ENCODE data around the gene SPATA13.

SPATA13 gene

GRCh38 chr13:24228852-24229458, 68.4 kb downstream of the SPATA13 start:
- peak; percentile 86 for DNase-seq (ENCODE audit: low read depth)
- Histone ChIP-seq H3K4me3 (ENCODE audit: low read length) (no peak overlapping the region), H3K36me3 (ENCODE audit: control insufficient read depth, insufficient read depth, low read length, severe bottlenecking) (peaks cover 3% of the 10 kb centered on the region), H3K9me3 (ENCODE audit: control insufficient read depth, low read length) (no peaks in the 10 kb centered on the region), H3K4me1 (ENCODE audit: control insufficient read depth, insufficient read depth, low read length) (peaks cover 12% of the 10 kb centered on the region), H3K9ac (ENCODE audit: low read length) (no peak overlapping the region), H3K27me3 (replicated peaks; ENCODE audit: control insufficient read depth, insufficient read depth, low read length) (no peaks in the 10 kb centered on the region)

GRCh38 chr13:24230428-24231072, 70.0 kb downstream of the SPATA13 start:
- H3K36me3 ChIP-seq (ENCODE audit: control insufficient read depth, insufficient read depth, low read length, severe bottlenecking): no peaks in the 10 kb centered on the region
- no peak overlapping the region for H3K4me3 ChIP-seq (ENCODE audit: low read length)
- H3K9ac ChIP-seq (ENCODE audit: low read length): no peak overlapping the region
- peaks cover 22% of the 10 kb centered on the region for H3K4me1 ChIP-seq (ENCODE audit: control insufficient read depth, insufficient read depth, low read length)
- no peaks in the 10 kb centered on the region for H3K27me3 ChIP-seq (replicated peaks; ENCODE audit: control insufficient read depth, insufficient read depth, low read length)
- no peaks in the 10 kb centered on the region for H3K9me3 ChIP-seq (ENCODE audit: control insufficient read depth, low read length)
- no peak for DNase-seq (ENCODE audit: low read depth)

- no peak for DNase-seq (ENCODE audit: low read depth)
These were observed 70.9 kb downstream of the SPATA13 start for GRCh38 chr13:24231377-24231776.

GRCh38 chr13:24232037-24232436, 71.5 kb downstream of the SPATA13 start:
- DNase-seq (ENCODE audit: low read depth): no peak

More at GRCh38 chr13:24231377-24231776, 70.9 kb downstream of the SPATA13 start:
- Histone ChIP-seq H3K9me3 (ENCODE audit: control insufficient read depth, low read length) (no peaks in the 10 kb centered on the region), H3K9ac (ENCODE audit: low read length) (no peak overlapping the region), H3K36me3 (ENCODE audit: control insufficient read depth, insufficient read depth, low read length, severe bottlenecking) (no peaks in the 10 kb centered on the region), H3K4me1 (ENCODE audit: control insufficient read depth, insufficient read depth, low read length) (peaks cover 22% of the 10 kb centered on the region), H3K4me3 (ENCODE audit: low read length) (no peak overlapping the region), H3K27me3 (replicated peaks; ENCODE audit: control insufficient read depth, insufficient read depth, low read length) (no peaks in the 10 kb centered on the region)

GRCh38 chr13:24232474-24232873, 72.0 kb downstream of the SPATA13 start:
- DNase-seq (ENCODE audit: low read depth): no peak

More at GRCh38 chr13:24232037-24232436, 71.5 kb downstream of the SPATA13 start:
- Histone ChIP-seq H3K27me3 (replicated peaks; ENCODE audit: control insufficient read depth, insufficient read depth, low read length) (no peaks in the 10 kb centered on the region), H3K4me1 (ENCODE audit: control insufficient read depth, insufficient read depth, low read length) (peaks cover 22% of the 10 kb centered on the region), H3K4me3 (ENCODE audit: low read length) (no peak overlapping the region), H3K9me3 (ENCODE audit: control insufficient read depth, low read length) (no peaks in the 10 kb centered on the region), H3K36me3 (ENCODE audit: control insufficient read depth, insufficient read depth, low read length, severe bottlenecking) (no peaks in the 10 kb centered on the region), H3K9ac (ENCODE audit: low read length) (no peak overlapping the region)

GRCh38 chr13:24233351-24233901, 72.9 kb downstream of the SPATA13 start:
- Histone ChIP-seq H3K4me1 (ENCODE audit: control insufficient read depth, insufficient read depth, low read length) (peaks cover 22% of the 10 kb centered on the region), H3K4me3 (ENCODE audit: low read length) (peak overlapping the region; percentile 75), H3K9ac (ENCODE audit: low read length) (peak overlapping the region; percentile 71), H3K9me3 (ENCODE audit: control insufficient read depth, low read length) (no peaks in the 10 kb centered on the region), H3K36me3 (ENCODE audit: control insufficient read depth, insufficient read depth, low read length, severe bottlenecking) (no peaks in the 10 kb centered on the region), H3K27me3 (replicated peaks; ENCODE audit: control insufficient read depth, insufficient read depth, low read length) (no peaks in the 10 kb centered on the region)
- peak; percentile 61 for DNase-seq (ENCODE audit: low read depth)

More at GRCh38 chr13:24232474-24232873, 72.0 kb downstream of the SPATA13 start:
- Histone ChIP-seq H3K9me3 (ENCODE audit: control insufficient read depth, low read length) (no peaks in the 10 kb centered on the region), H3K4me1 (ENCODE audit: control insufficient read depth, insufficient read depth, low read length) (peaks cover 22% of the 10 kb centered on the region), H3K27me3 (replicated peaks; ENCODE audit: control insufficient read depth, insufficient read depth, low read length) (no peaks in the 10 kb centered on the region), H3K36me3 (ENCODE audit: control insufficient read depth, insufficient read depth, low read length, severe bottlenecking) (no peaks in the 10 kb centered on the region), H3K9ac (ENCODE audit: low read length) (no peak overlapping the region), H3K4me3 (ENCODE audit: low read length) (no peak overlapping the region)

GRCh38 chr13:24234200-24234915, 73.8 kb downstream of the SPATA13 start:
- peaks cover 22% of the 10 kb centered on the region for H3K4me1 ChIP-seq (ENCODE audit: control insufficient read depth, insufficient read depth, low read length)
- H3K27me3 ChIP-seq (replicated peaks; ENCODE audit: control insufficient read depth, insufficient read depth, low read length): no peaks in the 10 kb centered on the region
- H3K9me3 ChIP-seq (ENCODE audit: control insufficient read depth, low read length): no peaks in the 10 kb centered on the region
- peak overlapping the region; percentile 71 for H3K9ac ChIP-seq (ENCODE audit: low read length)
- no peaks in the 10 kb centered on the region for H3K36me3 ChIP-seq (ENCODE audit: control insufficient read depth, insufficient read depth, low read length, severe bottlenecking)
- DNase-seq (ENCODE audit: low read depth): no peak
- H3K4me3 ChIP-seq (ENCODE audit: low read length): peak overlapping the region; percentile 75

- no peak overlapping the region for H3K9ac ChIP-seq (ENCODE audit: low read length)
- no peak for DNase-seq (ENCODE audit: low read depth)
- H3K9me3 ChIP-seq (ENCODE audit: control insufficient read depth, low read length): no peaks in the 10 kb centered on the region
- H3K4me3 ChIP-seq (ENCODE audit: low read length): no peak overlapping the region
- H3K27me3 ChIP-seq (replicated peaks; ENCODE audit: control insufficient read depth, insufficient read depth, low read length): no peaks in the 10 kb centered on the region
- no peaks in the 10 kb centered on the region for H3K36me3 ChIP-seq (ENCODE audit: control insufficient read depth, insufficient read depth, low read length, severe bottlenecking)
- H3K4me1 ChIP-seq (ENCODE audit: control insufficient read depth, insufficient read depth, low read length): peaks cover 22% of the 10 kb centered on the region
These were observed 76.8 kb downstream of the SPATA13 start for GRCh38 chr13:24237356-24237755.

- Histone ChIP-seq H3K9me3 (ENCODE audit: control insufficient read depth, low read length) (no peaks in the 10 kb centered on the region), H3K9ac (ENCODE audit: low read length) (no peak overlapping the region), H3K4me1 (ENCODE audit: control insufficient read depth, insufficient read depth, low read length) (peaks cover 3% of the 10 kb centered on the region), H3K36me3 (ENCODE audit: control insufficient read depth, insufficient read depth, low read length, severe bottlenecking) (no peaks in the 10 kb centered on the region), H3K27me3 (replicated peaks; ENCODE audit: control insufficient read depth, insufficient read depth, low read length) (no peaks in the 10 kb centered on the region), H3K4me3 (ENCODE audit: low read length) (no peak overlapping the region)
- DNase-seq (ENCODE audit: low read depth): no peak
These were observed 80.8 kb downstream of the SPATA13 start for GRCh38 chr13:24241336-24241735.

- Histone ChIP-seq H3K4me1 (ENCODE audit: control insufficient read depth, insufficient read depth, low read length) (peaks cover 6% of the 10 kb centered on the region), H3K36me3 (ENCODE audit: control insufficient read depth, insufficient read depth, low read length, severe bottlenecking) (no peaks in the 10 kb centered on the region), H3K4me3 (ENCODE audit: low read length) (no peak overlapping the region), H3K9me3 (ENCODE audit: control insufficient read depth, low read length) (no peaks in the 10 kb centered on the region), H3K9ac (ENCODE audit: low read length) (no peak overlapping the region), H3K27me3 (replicated peaks; ENCODE audit: control insufficient read depth, insufficient read depth, low read length) (no peaks in the 10 kb centered on the region)
- DNase-seq (ENCODE audit: low read depth): no peak
These were observed 81.6 kb downstream of the SPATA13 start for GRCh38 chr13:24242100-24242499.

GRCh38 chr13:24243302-24243701, 82.8 kb downstream of the SPATA13 start:
- Histone ChIP-seq H3K4me3 (ENCODE audit: low read length) (no peak overlapping the region), H3K9me3 (ENCODE audit: control insufficient read depth, low read length) (no peaks in the 10 kb centered on the region), H3K36me3 (ENCODE audit: control insufficient read depth, insufficient read depth, low read length, severe bottlenecking) (no peaks in the 10 kb centered on the region), H3K4me1 (ENCODE audit: control insufficient read depth, insufficient read depth, low read length) (peaks cover 6% of the 10 kb centered on the region), H3K27me3 (replicated peaks; ENCODE audit: control insufficient read depth, insufficient read depth, low read length) (no peaks in the 10 kb centered on the region), H3K9ac (ENCODE audit: low read length) (no peak overlapping the region)
- peak; percentile 54 for DNase-seq (ENCODE audit: low read depth)
